Progenitor cell of endocrine pancreas (in vitro differentiated cells): ENCODE results near the gene AJUBA. TPM values are rescaled to one million over a fixed set of nuclear protein-coding genes. Genes with fewer than 3 reads are reported as not detected.
"Not testable (repeated sequence)": the region's sequence is repeated elsewhere in the genome, so short reads cannot be mapped to it uniquely, and the experiment has no call there.

Source experiments
- DNase-seq: peaks from one replicate; pipeline ENCODE4 v3.0.0; 2021; ENCODE audit warnings: low spot score; ENCODE audit not compliant: unreplicated experiment
- H3K27ac Mint-ChIP-seq: 2 replicates; pipeline ENCODE4 v1.8.0; 2021; ENCODE audit warnings: mild to moderate bottlenecking, moderate library complexity, mixed read lengths
- H3K27me3 Mint-ChIP-seq: 2 replicates; pipeline ENCODE4 v1.8.0; 2021; ENCODE audit warnings: mixed read lengths
- H3K36me3 Mint-ChIP-seq: 2 replicates; pipeline ENCODE4 v1.8.0; 2022; ENCODE audit warnings: mixed read lengths; ENCODE audit not compliant: insufficient read depth
- H3K4me1 Mint-ChIP-seq: 2 replicates; pipeline ENCODE4 v1.8.0; 2021; ENCODE audit warnings: low read depth, mixed read lengths
- H3K4me3 Mint-ChIP-seq: 2 replicates; pipeline ENCODE4 v1.8.0; 2021; ENCODE audit warnings: low read depth, mild to moderate bottlenecking, moderate library complexity, mixed read lengths
- H3K9me3 Mint-ChIP-seq: 2 replicates; pipeline ENCODE4 v1.8.0; 2021; ENCODE audit warnings: low read depth, mixed read lengths
- total RNA-seq: library from RNA; stranded (reverse); gene quantifications from 2 replicates; pipeline ENCODE4 v1.2.1, GENCODE V29; 2021
- TF ChIP-seq, protein P1 (sequence below): fragments of 200-600 bp; sonication (generic); IDR thresholded peaks from one replicate; pipeline ENCODE4 v1.5.0; 2021; ENCODE audit warnings: antibody characterized with exemption, mild to moderate bottlenecking; ENCODE audit not compliant: unreplicated experiment

The AJUBA gene
- total RNA-seq, 1 donor from 2014 or later: 97.1 TPM

DNA sequence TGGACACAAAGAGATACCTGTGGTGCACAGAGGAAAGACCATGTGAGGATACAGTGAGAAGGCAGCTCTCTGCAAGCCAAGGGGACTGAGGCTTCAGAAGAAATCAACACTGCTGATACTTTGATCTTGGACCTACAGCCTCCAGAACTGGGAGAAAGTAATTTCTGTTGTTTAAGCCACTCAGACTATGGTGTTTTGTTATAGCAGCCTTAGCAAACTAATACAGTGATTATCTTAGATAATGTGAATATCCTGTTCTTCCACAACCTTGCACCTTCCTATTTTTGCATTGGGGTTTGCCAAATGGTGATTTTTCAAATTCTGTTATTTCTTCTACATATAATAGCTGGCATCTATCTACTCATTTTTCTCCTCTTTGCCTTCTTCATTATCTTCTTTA is 35.8 kb upstream of the AJUBA start:
- no peak overlapping the region for H3K27ac Mint-ChIP-seq
- no peak overlapping the region for H3K4me3 Mint-ChIP-seq
- TF ChIP-seq, protein P1, sequence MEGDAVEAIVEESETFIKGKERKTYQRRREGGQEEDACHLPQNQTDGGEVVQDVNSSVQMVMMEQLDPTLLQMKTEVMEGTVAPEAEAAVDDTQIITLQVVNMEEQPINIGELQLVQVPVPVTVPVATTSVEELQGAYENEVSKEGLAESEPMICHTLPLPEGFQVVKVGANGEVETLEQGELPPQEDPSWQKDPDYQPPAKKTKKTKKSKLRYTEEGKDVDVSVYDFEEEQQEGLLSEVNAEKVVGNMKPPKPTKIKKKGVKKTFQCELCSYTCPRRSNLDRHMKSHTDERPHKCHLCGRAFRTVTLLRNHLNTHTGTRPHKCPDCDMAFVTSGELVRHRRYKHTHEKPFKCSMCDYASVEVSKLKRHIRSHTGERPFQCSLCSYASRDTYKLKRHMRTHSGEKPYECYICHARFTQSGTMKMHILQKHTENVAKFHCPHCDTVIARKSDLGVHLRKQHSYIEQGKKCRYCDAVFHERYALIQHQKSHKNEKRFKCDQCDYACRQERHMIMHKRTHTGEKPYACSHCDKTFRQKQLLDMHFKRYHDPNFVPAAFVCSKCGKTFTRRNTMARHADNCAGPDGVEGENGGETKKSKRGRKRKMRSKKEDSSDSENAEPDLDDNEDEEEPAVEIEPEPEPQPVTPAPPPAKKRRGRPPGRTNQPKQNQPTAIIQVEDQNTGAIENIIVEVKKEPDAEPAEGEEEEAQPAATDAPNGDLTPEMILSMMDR: no peak
- H3K36me3 Mint-ChIP-seq: no peaks in the 10 kb centered on the region
- H3K27me3 Mint-ChIP-seq: no peaks in the 10 kb centered on the region
- H3K4me1 Mint-ChIP-seq: peaks cover 8% of the 10 kb centered on the region
- H3K9me3 Mint-ChIP-seq: no peaks in the 10 kb centered on the region
- no peak for DNase-seq

DNA sequence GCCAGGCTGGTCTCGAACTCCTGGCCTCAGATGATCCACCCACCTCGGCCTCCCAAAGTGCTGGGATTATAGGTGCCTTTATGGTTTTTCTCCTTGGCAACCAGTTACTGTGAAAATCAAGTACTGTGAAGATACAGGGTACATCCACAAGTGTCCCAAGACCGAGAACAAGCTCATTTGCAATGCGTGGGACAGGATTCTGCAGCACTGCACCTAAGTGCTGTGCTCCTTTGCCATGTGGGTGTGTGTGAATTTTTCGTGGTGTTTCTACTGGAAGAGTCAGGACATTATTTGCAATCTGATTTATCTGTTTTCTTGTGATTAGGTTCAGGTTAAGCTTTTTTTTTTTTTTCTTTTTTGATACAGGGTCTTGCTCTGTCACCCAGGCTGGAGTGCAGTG is 34.7 kb upstream of the AJUBA start:
- Mint-ChIP-seq H3K27me3 (no peaks in the 10 kb centered on the region), H3K36me3 (no peaks in the 10 kb centered on the region), H3K4me1 (peaks cover 9% of the 10 kb centered on the region), H3K27ac (no peak overlapping the region), H3K4me3 (no peak overlapping the region), H3K9me3 (no peaks in the 10 kb centered on the region)
- TF ChIP-seq, protein P1: no peak
- DNase-seq: no peak

DNA sequence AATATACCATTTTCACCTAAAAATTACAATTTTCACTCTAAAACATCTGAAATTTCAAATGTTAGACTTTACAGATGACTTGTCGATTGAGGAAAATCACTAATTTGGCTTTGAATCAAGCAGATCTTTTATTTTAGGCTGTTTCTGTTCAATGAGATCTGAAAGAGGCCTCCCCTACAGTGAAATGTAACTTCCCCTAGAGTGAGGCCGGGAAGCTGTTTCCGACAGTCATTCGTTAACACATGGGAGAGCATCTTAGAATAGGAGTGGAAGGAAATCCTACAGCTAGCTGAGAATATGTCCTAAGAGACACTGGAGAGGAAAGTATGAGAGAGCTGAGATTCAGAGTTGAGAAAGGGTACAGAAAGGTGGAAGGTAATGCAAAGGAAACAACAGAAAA is 33.3 kb upstream of the AJUBA start:
- Mint-ChIP-seq H3K4me3 (no peak overlapping the region), H3K27ac (no peak overlapping the region)

DNA sequence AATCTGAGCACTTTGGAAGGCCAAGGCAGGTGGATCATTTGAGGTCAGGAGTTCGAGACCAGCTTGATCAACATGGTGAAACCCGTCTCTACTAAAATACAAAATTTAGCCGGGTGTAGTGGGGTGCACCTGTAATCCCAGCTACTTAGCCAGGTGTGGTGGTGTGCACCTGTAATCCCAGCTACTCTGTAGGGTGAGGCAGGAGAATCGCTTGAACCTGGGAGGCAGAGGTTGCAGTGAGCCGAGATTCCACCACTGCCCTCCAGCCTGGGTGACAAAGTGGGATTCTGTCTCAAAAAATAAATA is 31.4 kb upstream of the AJUBA start:
- H3K27me3 Mint-ChIP-seq, H3K4me1 Mint-ChIP-seq, H3K36me3 Mint-ChIP-seq, H3K27ac Mint-ChIP-seq, DNase-seq, H3K4me3 Mint-ChIP-seq, H3K9me3 Mint-ChIP-seq: not testable (repeated sequence)

More for the DNA sequence above, 33.3 kb upstream of the AJUBA start:
- no peaks in the 10 kb centered on the region for H3K36me3 Mint-ChIP-seq
- no peaks in the 10 kb centered on the region for H3K9me3 Mint-ChIP-seq
- peaks cover 2% of the 10 kb centered on the region for H3K4me1 Mint-ChIP-seq
- DNase-seq: no peak
- TF ChIP-seq, protein P1: no peak
- no peaks in the 10 kb centered on the region for H3K27me3 Mint-ChIP-seq

DNA sequence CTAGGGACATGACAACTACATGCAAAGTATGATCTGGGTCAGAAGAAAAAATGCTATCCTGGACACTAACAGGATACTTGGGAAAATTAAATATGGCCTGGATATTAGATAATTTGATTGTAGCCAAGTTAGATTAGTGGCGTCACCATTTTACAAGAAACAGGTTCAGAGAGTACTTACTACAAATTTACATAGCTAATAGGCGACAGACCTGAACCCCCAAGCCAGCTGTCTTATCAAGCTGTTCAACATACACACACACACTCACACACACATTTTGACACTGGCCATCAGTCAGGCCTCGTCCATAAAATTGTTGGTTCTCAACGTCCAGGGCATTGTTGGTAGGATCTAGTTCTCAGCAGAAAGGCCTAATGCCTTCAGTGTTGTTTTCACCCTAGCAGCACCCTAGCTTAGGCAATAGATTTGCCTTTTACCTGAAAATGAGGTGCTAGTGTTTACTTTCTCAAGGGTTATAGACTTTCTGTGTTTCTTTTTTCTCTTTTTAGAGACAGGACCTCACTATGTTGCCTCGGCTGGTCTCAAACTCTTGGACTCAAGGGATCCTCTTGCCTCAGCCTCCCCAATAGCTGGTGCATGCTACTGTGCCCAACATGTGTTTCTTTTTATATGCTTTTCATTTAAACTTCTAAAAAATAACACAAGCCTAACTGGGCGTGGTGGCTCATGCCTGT is 30.9 kb upstream of the AJUBA start:
- TF ChIP-seq, protein P1: no peak
- H3K36me3 Mint-ChIP-seq: peaks cover 1% of the 10 kb centered on the region
- peaks cover 7% of the 10 kb centered on the region for H3K4me1 Mint-ChIP-seq
- H3K27me3 Mint-ChIP-seq: no peaks in the 10 kb centered on the region
- no peak overlapping the region for H3K4me3 Mint-ChIP-seq
- H3K9me3 Mint-ChIP-seq: peaks cover 6% of the 10 kb centered on the region
- no peak for DNase-seq
- no peak overlapping the region for H3K27ac Mint-ChIP-seq
